Loucy (cell line): ENCODE data around the gene WWOX.

ENCODE experiments used
- EZH2phosphoT487 ChIP-seq: fragments of 200-600 bp; IDR thresholded peaks from 2 replicates; pipeline ENCODE4 v1.6.1; 2018; ENCODE audit warnings: antibody characterized with exemption, mild to moderate bottlenecking, moderate library complexity, borderline replicate concordance
- TF ChIP-seq, protein P1 (sequence below): fragments of 200-600 bp; sonication (generic); conservative IDR thresholded peaks from 2 replicates; pipeline ENCODE4 v1.5.1; 2014; ENCODE audit warnings: mild to moderate bottlenecking, antibody characterized with exemption, low read length

DNA sequence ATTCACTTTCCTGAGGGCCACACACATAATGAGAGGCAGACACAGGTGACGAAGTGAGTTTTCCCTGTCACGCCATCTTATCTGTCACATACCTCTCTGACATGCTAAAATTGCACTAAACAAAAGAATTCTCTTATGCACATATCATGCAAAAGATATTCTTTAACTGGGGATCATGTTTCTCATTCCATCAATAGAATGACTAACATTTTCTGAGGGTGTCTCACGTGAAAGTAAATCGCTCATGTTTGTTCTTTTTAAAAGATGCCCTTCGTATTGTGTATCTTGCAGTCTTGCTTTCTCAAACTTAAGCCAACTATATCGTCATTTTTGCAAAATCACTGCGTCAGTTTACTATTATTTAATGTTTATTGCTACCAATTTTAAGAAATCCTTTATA, 306.4 kb downstream of the WWOX start:
- TF ChIP-seq, protein P1, sequence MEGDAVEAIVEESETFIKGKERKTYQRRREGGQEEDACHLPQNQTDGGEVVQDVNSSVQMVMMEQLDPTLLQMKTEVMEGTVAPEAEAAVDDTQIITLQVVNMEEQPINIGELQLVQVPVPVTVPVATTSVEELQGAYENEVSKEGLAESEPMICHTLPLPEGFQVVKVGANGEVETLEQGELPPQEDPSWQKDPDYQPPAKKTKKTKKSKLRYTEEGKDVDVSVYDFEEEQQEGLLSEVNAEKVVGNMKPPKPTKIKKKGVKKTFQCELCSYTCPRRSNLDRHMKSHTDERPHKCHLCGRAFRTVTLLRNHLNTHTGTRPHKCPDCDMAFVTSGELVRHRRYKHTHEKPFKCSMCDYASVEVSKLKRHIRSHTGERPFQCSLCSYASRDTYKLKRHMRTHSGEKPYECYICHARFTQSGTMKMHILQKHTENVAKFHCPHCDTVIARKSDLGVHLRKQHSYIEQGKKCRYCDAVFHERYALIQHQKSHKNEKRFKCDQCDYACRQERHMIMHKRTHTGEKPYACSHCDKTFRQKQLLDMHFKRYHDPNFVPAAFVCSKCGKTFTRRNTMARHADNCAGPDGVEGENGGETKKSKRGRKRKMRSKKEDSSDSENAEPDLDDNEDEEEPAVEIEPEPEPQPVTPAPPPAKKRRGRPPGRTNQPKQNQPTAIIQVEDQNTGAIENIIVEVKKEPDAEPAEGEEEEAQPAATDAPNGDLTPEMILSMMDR, result no peak
- no peak for TF ChIP-seq EZH2phosphoT487
